Activated naive CD4-positive, alpha-beta T cell treated with Interleukin-2 at 50 U/mL for 16 hours (primary cell): ENCODE results near the gene PRKX.
"Not testable (repeated sequence)": the region's sequence is repeated elsewhere in the genome, so short reads cannot be mapped to it uniquely, and the experiment has no call there.

Experiments
- DNase-seq: peaks from one replicate; pipeline ENCODE4 v3.0.0-alpha.2; 2020

PRKX gene

GRCh38 chrX:3713225-3713936, at the start of gene PRKX:
PRKX (minus strand) TSS chrX:3713649; CDS start chrX:3713253, 396 bp downstream.
- DNase-seq: peak; percentile 71

- DNase-seq: no peak
Observed at GRCh38 chrX:3763111-3763510, 49.7 kb upstream of the PRKX start.

GRCh38 chrX:3757510-3758025, 44.1 kb upstream of the PRKX start:
- DNase-seq: no peak

- no peak for DNase-seq
Observed at GRCh38 chrX:3748052-3748559, 34.7 kb upstream of the PRKX start.

GRCh38 chrX:3743801-3744439, 30.5 kb upstream of the PRKX start:
- peak; percentile 30 for DNase-seq

- DNase-seq: not testable (repeated sequence)
Observed at GRCh38 chrX:3740946-3741345, 27.5 kb upstream of the PRKX start.

- no peak for DNase-seq
Observed at GRCh38 chrX:3738509-3738908, 25.1 kb upstream of the PRKX start.

- DNase-seq: not testable (repeated sequence)
Observed at GRCh38 chrX:3736536-3736935, 23.1 kb upstream of the PRKX start.

GRCh38 chrX:3735891-3736290, 22.4 kb upstream of the PRKX start:
- DNase-seq: not testable (repeated sequence)

GRCh38 chrX:3734456-3734855, 21.0 kb upstream of the PRKX start:
- DNase-seq: not testable (repeated sequence)

GRCh38 chrX:3733043-3733430, 19.6 kb upstream of the PRKX start:
- no peak for DNase-seq

GRCh38 chrX:3732326-3733042, 19.0 kb upstream of the PRKX start:
- DNase-seq: not testable (repeated sequence)

- DNase-seq: no peak
Observed at GRCh38 chrX:3728454-3728853, 15.0 kb upstream of the PRKX start.

GRCh38 chrX:3723460-3723859, 10.0 kb upstream of the PRKX start:
- not testable (repeated sequence) for DNase-seq

- no peak for DNase-seq
Observed at GRCh38 chrX:3717742-3718420, 4.4 kb upstream of the PRKX start.

GRCh38 chrX:3715921-3716320, 2.5 kb upstream of the PRKX start:
- no peak for DNase-seq

GRCh38 chrX:3714706-3715479, 1.4 kb upstream of the PRKX start:
- DNase-seq: not testable (repeated sequence)

- DNase-seq: no peak
Observed at GRCh38 chrX:3713937-3714434, 537 bp upstream of the PRKX start.

GRCh38 chrX:3712870-3713224, 602 bp downstream of the PRKX start:
- DNase-seq: peak; percentile 10

GRCh38 chrX:3712051-3712869, 1.2 kb downstream of the PRKX start:
- peak; percentile 5 for DNase-seq

GRCh38 chrX:3711331-3711917, 2.0 kb downstream of the PRKX start:
- peak; percentile 16 for DNase-seq
